H1 (cell line): ENCODE measurements around the gene DDN. TPM values are rescaled to one million over a fixed set of nuclear protein-coding genes. Genes with fewer than 3 reads are reported as not detected.

ENCODE experiments used
- polyA plus RNA-seq, 7 experiments: library from polyadenylated mRNA; depleted of rRNA in 3 of 7; stranded (reverse) in 5 of 7; unstranded in 2 of 7; fragments of >200 nt in 5 of 7; fragments of 200-250 nt in 2 of 7; gene quantifications; 1 replicate in 5 of 7; 2 replicates in 1 of 7; 4 replicates in 1 of 7; pipeline versions ENCODE4 v1.2.1 to v1.2.3, GENCODE V29; 2011 to 2013; ENCODE audit warnings: missing spikeins in 2 of 7, mixed read lengths in 2 of 7
- small RNA-seq: library from polyadenylated mRNA; stranded (forward); fragments of <200 nt; extraction: miRNeasy Mini kit (QIAGEN cat#:217004); gene quantifications from one replicate; pipeline ENCODE3, GENCODE V24; 2013; ENCODE audit not compliant: insufficient read depth
- total RNA-seq: library from RNA; stranded (reverse); fragmentation: NEBNext Ultra II Directional; extraction: Animal tissue kit (Norgen Biotek cat#: 25700); gene quantifications from 2 replicates; pipeline ENCODE4 v1.2.1, GENCODE V29; 2021

Gene DDN
- total and polyA plus RNA-seq, 2 of the 8 experiments (the other 6 are each of a cell fraction or from before 2014, with no cell fraction given) = 0.14 to 0.30 TPM

Small RNAs within 50 kb of the gene (small RNA-seq; reads per million reads assigned to genes)
- not detected for gene RNU6-940P

Other genes starting within 250 kb of the DDN start
- gene ADCY6, start 210.3 kb downstream of the DDN start, total RNA-seq = 11.7 and 15.6 TPM in 2 replicates
- gene ADCY6, start 210.3 kb downstream of the DDN start, polyA plus RNA-seq (2011; rRNA removed) = 17.5 and 19.7 TPM in 2 replicates
- 12.5 and 16.9 TPM in 2 replicates for gene CACNB3, start 180.9 kb downstream of the DDN start, total RNA-seq
- gene CACNB3, start 180.9 kb downstream of the DDN start, polyA plus RNA-seq (2011; rRNA removed) = 16.0 and 18.4 TPM in 2 replicates
- 98.1 and 107 TPM in 2 replicates for gene DDX23, start 147.2 kb downstream of the DDN start, total RNA-seq
- 43.4 and 43.5 TPM in 2 replicates for gene DDX23, start 147.2 kb downstream of the DDN start, polyA plus RNA-seq (2011; rRNA removed)
- 15.8 and 16.2 TPM in 2 replicates for gene RND1, start 133.5 kb downstream of the DDN start, total RNA-seq
- 17.1 and 17.8 TPM in 2 replicates for gene RND1, start 133.5 kb downstream of the DDN start, polyA plus RNA-seq (2011; rRNA removed)
- 65.1 and 75.6 TPM in 2 replicates for gene FKBP11, start 73.9 kb downstream of the DDN start, total RNA-seq
- 45.7 and 53.9 TPM in 2 replicates for gene FKBP11, start 73.9 kb downstream of the DDN start, polyA plus RNA-seq (2011; rRNA removed)
- gene ARF3, start 41.9 kb downstream of the DDN start, total RNA-seq = 250 and 251 TPM in 2 replicates
- 231 and 262 TPM in 2 replicates for gene ARF3, start 41.9 kb downstream of the DDN start, polyA plus RNA-seq (2011; rRNA removed)
- gene WNT10B, start 27.6 kb downstream of the DDN start, total RNA-seq = 0.25 and 0.26 TPM in 2 replicates
- gene WNT10B, start 27.6 kb downstream of the DDN start, polyA plus RNA-seq (2011; rRNA removed) = 1.8 and 1.9 TPM in 2 replicates
- gene WNT1, start 21.1 kb downstream of the DDN start, total RNA-seq = not detected in 2 replicates
- gene WNT1, start 21.1 kb downstream of the DDN start, polyA plus RNA-seq (2011; rRNA removed) = not detected in 2 replicates
- 36.3 and 38.6 TPM in 2 replicates for gene PRKAG1, start 19.4 kb upstream of the DDN start, total RNA-seq
- 32.3 and 57.5 TPM in 2 replicates for gene PRKAG1, start 19.4 kb upstream of the DDN start, polyA plus RNA-seq (2011; rRNA removed)
- gene KMT2D, start 61.4 kb upstream of the DDN start, total RNA-seq = 86.3 and 92.3 TPM in 2 replicates
- gene KMT2D, start 61.4 kb upstream of the DDN start, polyA plus RNA-seq (2011; rRNA removed) = 9.1 and 15.7 TPM in 2 replicates
- 7.0 and 7.5 TPM in 2 replicates for gene RHEBL1, start 70.6 kb upstream of the DDN start, total RNA-seq
- 8.1 and 9.4 TPM in 2 replicates for gene RHEBL1, start 70.6 kb upstream of the DDN start, polyA plus RNA-seq (2011; rRNA removed)
- 0.11 and 0.13 TPM in 2 replicates for gene DHH, start 95.4 kb upstream of the DDN start, total RNA-seq
- gene DHH, start 95.4 kb upstream of the DDN start, polyA plus RNA-seq (2011; rRNA removed) = 0.03 and 0.09 TPM in 2 replicates
- gene LMBR1L, start 111.5 kb upstream of the DDN start, total RNA-seq = 47.7 and 49.6 TPM in 2 replicates
- 36.6 and 54.6 TPM in 2 replicates for gene LMBR1L, start 111.5 kb upstream of the DDN start, polyA plus RNA-seq (2011; rRNA removed)
- gene TUBA1B, start 132.0 kb upstream of the DDN start, total RNA-seq = 2,092 and 2,144 TPM in 2 replicates
- gene TUBA1B, start 132.0 kb upstream of the DDN start, polyA plus RNA-seq (2011; rRNA removed) = 5,662 and 6,837 TPM in 2 replicates
- gene TUBA1A, start 189.7 kb upstream of the DDN start, total RNA-seq = 283 and 290 TPM in 2 replicates
- gene TUBA1A, start 189.7 kb upstream of the DDN start, polyA plus RNA-seq (2011; rRNA removed) = 789 and 1,018 TPM in 2 replicates